Esophagus muscularis mucosa (tissue), 4 donors: ENCODE measurements around the gene LRMDA.

ENCODE experiments used
- CTCF ChIP-seq, 3 experiments: fragments of 200-600 bp in 2 of 3; fragments of 450-650 bp in 1 of 3; sonication (generic) in 2 of 3; IDR thresholded peaks; one replicate each; pipeline ENCODE4 v1.5.1; 2017 to 2019; ENCODE audit warnings: antibody characterized with exemption in 3 of 3, mild to moderate bottlenecking in 2 of 3, moderate library complexity in 1 of 3
- EP300 ChIP-seq: sonication (generic); formaldehyde crosslinking; IDR thresholded peaks from one replicate; pipeline ENCODE4 v1.6.1; 2017; ENCODE audit warnings: antibody characterized with exemption
- POLR2A ChIP-seq: fragments of 450-650 bp; IDR thresholded peaks from one replicate; pipeline ENCODE4 v1.6.1; 2017; ENCODE audit warnings: antibody characterized with exemption, moderate library complexity, mild to moderate bottlenecking, low read depth
- POLR2AphosphoS5 ChIP-seq, 2 donors: sonication (generic); formaldehyde crosslinking; IDR thresholded peaks; one replicate each; pipeline ENCODE4 v1.6.1; 2017; ENCODE audit warnings: antibody characterized with exemption in 2 of 2

GRCh38 chr10:76582531-76582930 is 1151.1 kb downstream of the LRMDA start:
- TF ChIP-seq CTCF (IDR thresholded peaks at IDR 0.05): no peak
- no peak for TF ChIP-seq POLR2AphosphoS5 (IDR thresholded peaks at IDR 0.05)
- TF ChIP-seq POLR2A: no peak
- TF ChIP-seq EP300: no peak
